Esophagus squamous epithelium (tissue), 5 donors: Measurements from ENCODE around the gene IGF1R. TPM values are rescaled to one million over a fixed set of nuclear protein-coding genes. Genes with fewer than 3 reads are reported as not detected.

Experiments
- DNase-seq: peaks from one replicate; lab custom pipeline; 2025; lab: John Stamatoyannopoulos, UW
- H3K27ac ChIP-seq, 4 donors: fragments of 200-600 bp; sonication (generic); one replicate each; pipeline ENCODE4 v1.5.1; 2016 to 2019; ENCODE audit warnings: mild to moderate bottlenecking in 1 of 4
- H3K27me3 ChIP-seq, 4 donors: fragments of 200-600 bp; sonication (generic); 1 replicate in 3 of 4; 2 replicates in 1 of 4; pipeline versions ENCODE4 v1.5.1 to v1.6.0; 2017 to 2021; ENCODE audit warnings: antibody characterized with exemption in 1 of 4
- H3K36me3 ChIP-seq, 3 donors: fragments of 200-600 bp; sonication (generic); one replicate each; pipeline ENCODE4 v1.5.1; 2016 to 2019
- H3K4me1 ChIP-seq, 3 donors: fragments of 200-600 bp; sonication (generic); one replicate each; pipeline ENCODE4 v1.5.1; 2017 to 2019
- H3K4me3 ChIP-seq, 4 donors: fragments of 200-600 bp; sonication (generic); 1 replicate in 3 of 4; 2 replicates in 1 of 4; pipeline ENCODE4 v1.5.1; 2016 to 2019; ENCODE audit warnings: mild to moderate bottlenecking in 2 of 4, moderate library complexity in 1 of 4
- H3K9me3 ChIP-seq, 3 donors: fragments of 200-600 bp; sonication (generic); one replicate each; pipeline ENCODE4 v1.5.1; 2016 to 2019
- CTCF ChIP-seq, 6 experiments: fragments of 450-650 bp in 4 of 6; fragments of 200-600 bp in 2 of 6; sonication (generic) in 2 of 6; IDR thresholded peaks; one replicate each; pipeline ENCODE4 v1.5.1; 2016 to 2019; ENCODE audit warnings: antibody characterized with exemption in 6 of 6, mild to moderate bottlenecking in 4 of 6, moderate library complexity in 4 of 6
- POLR2A ChIP-seq, 4 donors: fragments of 450-650 bp; IDR thresholded peaks; one replicate each; pipeline ENCODE4 v1.6.1; 2017; ENCODE audit warnings: antibody characterized with exemption in 4 of 4, mild to moderate bottlenecking in 4 of 4, moderate library complexity in 3 of 4
- WGBS, 2 donors: methylation state at CpG; one replicate each; pipeline ENCODE4 v1.1.5; 2018; 5-methylcytosine and 5-hydroxymethylcytosine counted together
- intact Hi-C: fragments of 100-400 bp; cut with DNase I; formaldehyde crosslinking; loops from one replicate; pipeline ENCODE4 v1.15.0; 2022
- total RNA-seq, 4 donors: library from RNA; depleted of rRNA; stranded (reverse); fragments of >200 nt; gene quantifications; one replicate each; pipeline ENCODE4 v1.1.0, GENCODE V29; 2016
- donor health status: DM: yes; HTN: yes; CAD: no.

The IGF1R gene
- total RNA-seq, 4 donors from 2014 or later, result 20.5 to 54.8 (median 40.4) TPM

- no peaks in the 10 kb centered on the region for H3K9me3 ChIP-seq
- no peak for TF ChIP-seq CTCF (IDR thresholded peaks at IDR 0.05)
- no peak for TF ChIP-seq POLR2A (IDR thresholded peaks at IDR 0.05)
Measured at GRCh38 chr15:98782801-98783200, 134.5 kb downstream of the IGF1R start.

GRCh38 chr15:98785431-98785806, 137.1 kb downstream of the IGF1R start:
- H3K27ac ChIP-seq, result no peak overlapping the region
- no peaks in the 10 kb centered on the region for H3K9me3 ChIP-seq
- TF ChIP-seq POLR2A (IDR thresholded peaks at IDR 0.05), result no peak
- no peak for TF ChIP-seq CTCF (IDR thresholded peaks at IDR 0.05)
- H3K4me3 ChIP-seq, result no peak overlapping the region
- H3K4me1 ChIP-seq, result peaks cover 4 to 40% (median 6%) of the 10 kb centered on the region in 3 donors
- H3K27me3 ChIP-seq, result no peaks in the 10 kb centered on the region
- intact Hi-C loops, result loop anchor here (10.0 kb wide), 1 partner anchor 59 kb away; no protein-coding TSS in a partner anchor
- 67 to 77% methylated on average over 3 of the region's 3 CpGs for WGBS, 2 donors
- DNase-seq, result no peak
- H3K36me3 ChIP-seq, result no peaks in the 10 kb centered on the region

More at GRCh38 chr15:98782801-98783200, 134.5 kb downstream of the IGF1R start:
- Histone ChIP-seq H3K4me3 (no peak overlapping the region), H3K27me3 (no peaks in the 10 kb centered on the region), H3K36me3 (no peaks in the 10 kb centered on the region), H3K27ac (no peak overlapping the region), H3K4me1 (peaks cover 0 to 51% (median 10%) of the 10 kb centered on the region in 3 donors)
- no peak for DNase-seq
- intact Hi-C loops, result loop anchor here (10.0 kb wide), 1 partner anchor 62 kb away; no protein-coding TSS in a partner anchor
- WGBS, 2 donors, result 69 to 93% methylated on average over 1 of the region's 1 CpG

GRCh38 chr15:98785807-98786621, 137.7 kb downstream of the IGF1R start:
- peaks cover 4 to 46% (median 6%) of the 10 kb centered on the region in 3 donors for H3K4me1 ChIP-seq
- no peak for DNase-seq
- 73 to 76% methylated on average over 9 of the region's 9 CpGs for WGBS, 2 donors
- H3K27ac ChIP-seq, result no peak overlapping the region
- H3K4me3 ChIP-seq, result no peak overlapping the region
- TF ChIP-seq CTCF (IDR thresholded peaks at IDR 0.05), result no peak
- no peak for TF ChIP-seq POLR2A (IDR thresholded peaks at IDR 0.05)
- no peaks in the 10 kb centered on the region for H3K9me3 ChIP-seq
- H3K27me3 ChIP-seq, result no peaks in the 10 kb centered on the region
- intact Hi-C loops, result loop anchor here (10.0 kb wide), 1 partner anchor 59 kb away; no protein-coding TSS in a partner anchor
- H3K36me3 ChIP-seq, result no peaks in the 10 kb centered on the region

GRCh38 chr15:98786717-98787116, 138.4 kb downstream of the IGF1R start:
- H3K4me3 ChIP-seq, result no peak overlapping the region
- no peaks in the 10 kb centered on the region for H3K36me3 ChIP-seq
- no peak for TF ChIP-seq CTCF (IDR thresholded peaks at IDR 0.05)
- TF ChIP-seq POLR2A (IDR thresholded peaks at IDR 0.05), result no peak
- H3K4me1 ChIP-seq, result peaks cover 4 to 48% (median 6%) of the 10 kb centered on the region in 3 donors
- intact Hi-C loops, result loop anchor here (10.0 kb wide), 1 partner anchor 58 kb away; no protein-coding TSS in a partner anchor
- no peak for DNase-seq
- 77 to 87% methylated on average over 5 to 6 of the region's 9 CpGs for WGBS, 2 donors
- H3K9me3 ChIP-seq, result no peaks in the 10 kb centered on the region
- no peak overlapping the region for H3K27ac ChIP-seq
- H3K27me3 ChIP-seq, result no peaks in the 10 kb centered on the region

GRCh38 chr15:98787194-98787593, 138.9 kb downstream of the IGF1R start:
- 61 to 68% methylated on average over 2 of the region's 2 CpGs for WGBS, 2 donors
- intact Hi-C loops, result loop anchor here (10.0 kb wide), 1 partner anchor 58 kb away; no protein-coding TSS in a partner anchor
- no peak overlapping the region for H3K4me3 ChIP-seq
- H3K27ac ChIP-seq, result no peak overlapping the region
- H3K27me3 ChIP-seq, result no peaks in the 10 kb centered on the region
- H3K36me3 ChIP-seq, result no peaks in the 10 kb centered on the region
- peaks cover 4 to 49% (median 6%) of the 10 kb centered on the region in 3 donors for H3K4me1 ChIP-seq
- no peak for TF ChIP-seq POLR2A (IDR thresholded peaks at IDR 0.05)
- no peak for TF ChIP-seq CTCF (IDR thresholded peaks at IDR 0.05)
- no peaks in the 10 kb centered on the region for H3K9me3 ChIP-seq
- DNase-seq, result no peak
